Measurements from ENCODE around the gene SLC4A2.

The SLC4A2 gene

GRCh38 chr7:151117565-151117964 lies 58.2 kb downstream of the SLC4A2 start:
- TF ChIP-seq, protein P1, sequence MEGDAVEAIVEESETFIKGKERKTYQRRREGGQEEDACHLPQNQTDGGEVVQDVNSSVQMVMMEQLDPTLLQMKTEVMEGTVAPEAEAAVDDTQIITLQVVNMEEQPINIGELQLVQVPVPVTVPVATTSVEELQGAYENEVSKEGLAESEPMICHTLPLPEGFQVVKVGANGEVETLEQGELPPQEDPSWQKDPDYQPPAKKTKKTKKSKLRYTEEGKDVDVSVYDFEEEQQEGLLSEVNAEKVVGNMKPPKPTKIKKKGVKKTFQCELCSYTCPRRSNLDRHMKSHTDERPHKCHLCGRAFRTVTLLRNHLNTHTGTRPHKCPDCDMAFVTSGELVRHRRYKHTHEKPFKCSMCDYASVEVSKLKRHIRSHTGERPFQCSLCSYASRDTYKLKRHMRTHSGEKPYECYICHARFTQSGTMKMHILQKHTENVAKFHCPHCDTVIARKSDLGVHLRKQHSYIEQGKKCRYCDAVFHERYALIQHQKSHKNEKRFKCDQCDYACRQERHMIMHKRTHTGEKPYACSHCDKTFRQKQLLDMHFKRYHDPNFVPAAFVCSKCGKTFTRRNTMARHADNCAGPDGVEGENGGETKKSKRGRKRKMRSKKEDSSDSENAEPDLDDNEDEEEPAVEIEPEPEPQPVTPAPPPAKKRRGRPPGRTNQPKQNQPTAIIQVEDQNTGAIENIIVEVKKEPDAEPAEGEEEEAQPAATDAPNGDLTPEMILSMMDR (IDR thresholded peaks at IDR 0.05; ENCODE audit: low read depth, low read length): no peak
- no peak overlapping the region for H3K4me3 ChIP-seq (replicated peaks in 1 of 2; ENCODE audit: low read depth in 2 of 2, low read length in 2 of 2)
- no peak for DNase-seq (ENCODE audit: low read depth in 2 of 2)

GRCh38 chr7:151118108-151119054 lies 59.0 kb downstream of the SLC4A2 start:
- TF ChIP-seq, protein P1 (IDR thresholded peaks at IDR 0.05; ENCODE audit: low read depth, low read length): no peak
- H3K4me3 ChIP-seq (replicated peaks in 1 of 2; ENCODE audit: low read depth in 2 of 2, low read length in 2 of 2): no peak overlapping the region
- no peak for DNase-seq (ENCODE audit: low read depth in 2 of 2)

GRCh38 chr7:151119055-151119415 lies 59.6 kb downstream of the SLC4A2 start:
- TF ChIP-seq, protein P1 (IDR thresholded peaks at IDR 0.05; ENCODE audit: low read depth, low read length): no peak
- no peak for DNase-seq (ENCODE audit: low read depth in 2 of 2)
- H3K4me3 ChIP-seq (replicated peaks in 1 of 2; ENCODE audit: low read depth in 2 of 2, low read length in 2 of 2): no peak overlapping the region

DNA sequence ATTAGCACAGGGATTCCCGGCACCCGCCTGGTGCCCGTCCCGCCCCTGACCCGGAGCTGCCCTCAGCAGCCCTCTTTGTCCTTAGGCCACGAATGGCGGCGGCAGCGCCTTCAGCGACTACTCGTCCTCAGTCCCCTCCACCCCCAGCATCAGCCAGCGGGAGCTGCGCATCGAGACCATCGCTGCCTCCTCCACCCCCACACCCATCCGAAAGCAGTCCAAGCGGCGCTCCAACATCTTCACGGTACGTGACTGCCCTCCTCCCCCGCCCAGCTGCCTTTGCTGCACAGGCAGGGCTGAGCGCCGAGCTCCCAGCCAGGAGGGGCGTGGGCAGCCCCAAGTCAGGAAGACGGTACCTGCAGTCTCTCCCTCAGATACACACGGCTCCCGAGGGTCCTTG lies 60.5 kb downstream of the SLC4A2 start:
- H3K4me3 ChIP-seq (replicated peaks in 1 of 2; ENCODE audit: low read depth in 2 of 2, low read length in 2 of 2): no peak overlapping the region
- TF ChIP-seq, protein P1 (IDR thresholded peaks at IDR 0.05; ENCODE audit: low read depth, low read length): no peak
- no peak for DNase-seq (ENCODE audit: low read depth in 2 of 2)

DNA sequence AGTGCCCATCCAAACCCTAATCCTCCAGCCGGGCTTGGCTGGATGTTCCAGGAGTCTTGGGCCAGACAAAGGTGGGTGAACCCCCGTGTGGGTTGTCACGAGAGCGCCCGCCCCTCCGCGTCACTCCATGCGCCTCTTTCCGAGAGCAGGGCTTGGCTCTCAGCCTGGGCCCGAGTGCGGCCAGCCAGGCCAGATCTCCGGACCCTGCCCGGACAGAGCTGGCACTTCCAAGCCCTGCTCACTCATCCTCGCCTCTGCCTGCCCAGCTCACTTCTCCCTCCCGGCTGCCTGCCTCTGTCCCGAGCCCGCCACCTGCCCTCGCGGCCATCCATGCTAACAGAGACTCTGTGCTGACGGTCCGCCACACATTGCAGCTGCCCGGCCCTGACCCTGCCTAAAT lies 61.5 kb downstream of the SLC4A2 start:
- no peak overlapping the region for H3K4me3 ChIP-seq (replicated peaks in 1 of 2; ENCODE audit: low read depth in 2 of 2, low read length in 2 of 2)
- no peak for DNase-seq (ENCODE audit: low read depth in 2 of 2)
- TF ChIP-seq, protein P1 (IDR thresholded peaks at IDR 0.05; ENCODE audit: low read depth, low read length): no peak

GRCh38 chr7:151121380-151122170 lies 62.2 kb downstream of the SLC4A2 start:
- DNase-seq (ENCODE audit: low read depth in 2 of 2): no peak
- H3K4me3 ChIP-seq (replicated peaks in 1 of 2; ENCODE audit: low read depth in 2 of 2, low read length in 2 of 2): no peak overlapping the region
- TF ChIP-seq, protein P1 (IDR thresholded peaks at IDR 0.05; ENCODE audit: low read depth, low read length): no peak
